Activated CD8-positive, alpha-beta T cell treated with anti-CD3 and anti-CD28 coated beads for 36 hours (primary cell): Measurements from ENCODE around the gene CLEC18A. TPM values are rescaled to one million over a fixed set of nuclear protein-coding genes. Genes with fewer than 3 reads are reported as not detected.

Experiments
- ATAC-seq: fragments of 200-7000 bp; cut with Tn5 transposase; one replicate; pipeline ENCODE4 v1.10.0; 2021; ENCODE audit warnings: mild to moderate bottlenecking, moderate library complexity
- CTCF ChIA-PET: fragments of 350-600 bp; sonication (Branson Sonifier 250); formaldehyde crosslinking; loops from one replicate; lab custom pipeline; 2021; ENCODE audit warnings: antibody characterized with exemption; lab: Charles Lee
- POLR2A ChIA-PET: fragments of 350-600 bp; sonication (Branson Sonifier 250); formaldehyde crosslinking; loops from one replicate; lab custom pipeline; 2021; ENCODE audit warnings: antibody characterized with exemption; lab: Charles Lee
- DNase-seq: peaks from one replicate; pipeline ENCODE4 v3.0.0-alpha.2; 2020
- H3K27ac Mint-ChIP-seq: one replicate; pipeline ENCODE4 v1.8.0; 2021; ENCODE audit warnings: mild to moderate bottlenecking, mixed read lengths
- H3K27me3 Mint-ChIP-seq: one replicate; pipeline ENCODE4 v1.8.0; 2021; ENCODE audit warnings: mixed read lengths
- H3K36me3 Mint-ChIP-seq: one replicate; pipeline ENCODE4 v1.8.0; 2021; ENCODE audit warnings: low read depth, mixed read lengths
- H3K4me1 Mint-ChIP-seq: one replicate; pipeline ENCODE4 v1.8.0; 2021; ENCODE audit warnings: low read depth, mixed read lengths
- H3K4me3 Mint-ChIP-seq: one replicate; pipeline ENCODE4 v1.8.0; 2021; ENCODE audit warnings: mild to moderate bottlenecking, moderate library complexity, mixed read lengths
- H3K9me3 Mint-ChIP-seq: one replicate; pipeline ENCODE4 v1.8.0; 2021; ENCODE audit warnings: mixed read lengths
- CTCF ChIP-seq: fragments of 200-600 bp; IDR thresholded peaks from one replicate; pipeline ENCODE4 v1.8.0; 2022; ENCODE audit warnings: antibody characterized with exemption, mild to moderate bottlenecking
- intact Hi-C: fragments of 100-400 bp; cut with micrococcal nuclease; formaldehyde crosslinking; loops from one replicate; pipeline ENCODE4 v1.10.0; 2022
- total RNA-seq, 2 experiments: library from RNA; stranded (reverse); gene quantifications; one replicate each; pipeline ENCODE4 v1.2.3, GENCODE V29; 2021

The CLEC18A gene
- total RNA-seq, 2 experiments from 2014 or later, result 0.25 to 0.36 TPM

- DNase-seq, result no peak
- ChIA-PET POLR2A (no interaction called here), CTCF (interaction anchor here (0.7 to 2.1 kb wide), 3 partner anchors 9 to 50 kb away, joined by 3 to 6 read pairs (median 4); no protein-coding TSS in a partner anchor)
- Mint-ChIP-seq H3K9me3 (no peaks in the 10 kb centered on the region), H3K27me3 (no peaks in the 10 kb centered on the region), H3K4me3 (no peak overlapping the region), H3K36me3 (peaks cover 5% of the 10 kb centered on the region), H3K27ac (no peak overlapping the region), H3K4me1 (no peaks in the 10 kb centered on the region)
- TF ChIP-seq CTCF, result no peak
- intact Hi-C loops, result no loop called here
- ATAC-seq, result no peak
Observed at GRCh38 chr16:69939821-69940585, 11.1 kb upstream of the CLEC18A start.

GRCh38 chr16:69940676-69941075, 10.5 kb upstream of the CLEC18A start:
- CTCF ChIA-PET, result interaction anchor here (1.9 to 2.1 kb wide), 2 partner anchors 10 to 11 kb away, joined by 6 to 7 read pairs; no protein-coding TSS in a partner anchor
- TF ChIP-seq CTCF, result no peak
- Mint-ChIP-seq H3K4me3 (no peak overlapping the region), H3K27me3 (no peaks in the 10 kb centered on the region), H3K9me3 (no peaks in the 10 kb centered on the region), H3K36me3 (peaks cover 5% of the 10 kb centered on the region), H3K4me1 (no peaks in the 10 kb centered on the region), H3K27ac (no peak overlapping the region)
- intact Hi-C loops, result no loop called here
- POLR2A ChIA-PET, result no interaction called here
- DNase-seq (no peak), ATAC-seq (no peak)

- H3K27ac Mint-ChIP-seq, result no peak overlapping the region
- CTCF ChIA-PET, result interaction anchor here (1.9 kb wide), 1 partner anchor 12 kb away, joined by 7 read pairs; no protein-coding TSS in a partner anchor
- no peaks in the 10 kb centered on the region for H3K9me3 Mint-ChIP-seq
- H3K4me1 Mint-ChIP-seq, result no peaks in the 10 kb centered on the region
- ATAC-seq (no peak), DNase-seq (no peak)
- intact Hi-C loops, result no loop called here
- no peaks in the 10 kb centered on the region for H3K36me3 Mint-ChIP-seq
- TF ChIP-seq CTCF, result no peak
- no peaks in the 10 kb centered on the region for H3K27me3 Mint-ChIP-seq
- no peak overlapping the region for H3K4me3 Mint-ChIP-seq
- POLR2A ChIA-PET, result no interaction called here
Observed at GRCh38 chr16:69941251-69942098, 9.7 kb upstream of the CLEC18A start.

GRCh38 chr16:69942099-69942491, 9.0 kb upstream of the CLEC18A start:
- H3K27me3 Mint-ChIP-seq, result no peaks in the 10 kb centered on the region
- POLR2A ChIA-PET, result no interaction called here
- CTCF ChIA-PET, result interaction anchor here (1.9 kb wide), 1 partner anchor 12 kb away, joined by 7 read pairs; no protein-coding TSS in a partner anchor
- no peaks in the 10 kb centered on the region for H3K4me1 Mint-ChIP-seq
- ATAC-seq (no peak), DNase-seq (no peak)
- no peak overlapping the region for H3K4me3 Mint-ChIP-seq
- H3K36me3 Mint-ChIP-seq, result no peaks in the 10 kb centered on the region
- no peak overlapping the region for H3K27ac Mint-ChIP-seq
- H3K9me3 Mint-ChIP-seq, result no peaks in the 10 kb centered on the region
- TF ChIP-seq CTCF, result no peak
- intact Hi-C loops, result no loop called here
